Keratinocyte (primary cell): Measurements from ENCODE around the gene CARD16. TPM values are rescaled to one million over a fixed set of nuclear protein-coding genes. Genes with fewer than 3 reads are reported as not detected.
A peak's percentile ranks its signal among the peaks of the same experiment; 100 is the strongest.
"Not testable (repeated sequence)": the region's sequence is repeated elsewhere in the genome, so short reads cannot be mapped to it uniquely, and the experiment has no call there.

ENCODE experiments used
- DNase-seq: peaks from one replicate; pipeline ENCODE4 v3.0.0-alpha.2; 2011; ENCODE audit warnings: low read depth, missing footprints, low spot score
- FAIRE-seq: peaks from 2 replicates; lab custom pipeline; 2011; peaks lifted over from hg19 to GRCh38; lab: Jason Lieb, UNC
- H2AFZ ChIP-seq: 2 replicates; pipeline ENCODE4 v1.6.0; 2012; ENCODE audit warnings: low read length, control low read depth, inconsistent platforms; ENCODE audit not compliant: control insufficient read depth
- H3K27ac ChIP-seq: 2 replicates; pipeline ENCODE4 v1.5.1; 2011; ENCODE audit warnings: low read length; ENCODE audit not compliant: control insufficient read depth, insufficient read depth
- H3K27me3 ChIP-seq: 3 replicates; pipeline ENCODE4 v1.6.0; 2011; ENCODE audit warnings: low read length; ENCODE audit not compliant: control insufficient read depth, insufficient read depth; ENCODE audit errors: extremely low read depth
- H3K36me3 ChIP-seq, 2 experiments: 2 replicates in 1 of 2; 3 replicates in 1 of 2; pipeline ENCODE4 v1.5.1; 2011; ENCODE audit warnings: low read length in 2 of 2, mild to moderate bottlenecking in 1 of 2; ENCODE audit not compliant: control insufficient read depth in 2 of 2, insufficient read depth in 2 of 2; ENCODE audit errors: extremely low read depth in 1 of 2
- H3K4me1 ChIP-seq: 3 replicates; pipeline ENCODE4 v1.5.1; 2011; ENCODE audit warnings: low read length; ENCODE audit not compliant: control insufficient read depth, insufficient read depth; ENCODE audit errors: extremely low read depth
- H3K4me2 ChIP-seq: 3 replicates; pipeline ENCODE4 v1.6.0; 2011; ENCODE audit warnings: low read depth, low read length; ENCODE audit not compliant: control insufficient read depth, insufficient read depth; ENCODE audit errors: extremely low read depth
- H3K4me3 ChIP-seq, 3 experiments: fragments of 200-600 bp in 1 of 3; sonication (generic) in 1 of 3; 2 replicates in 2 of 3; 3 replicates in 1 of 3; pipeline ENCODE4 v1.5.1; 2011 to 2016; ENCODE audit warnings: low read length in 3 of 3, mild to moderate bottlenecking in 3 of 3, control low read depth in 2 of 3, inconsistent platforms in 1 of 3, low read depth in 1 of 3, mixed read lengths in 1 of 3, mixed run types in 1 of 3, moderate library complexity in 1 of 3; ENCODE audit not compliant: control insufficient read depth in 2 of 3, insufficient read depth in 2 of 3; ENCODE audit errors: extremely low read depth in 1 of 3
- H3K79me2 ChIP-seq: 2 replicates; pipeline ENCODE4 v1.6.0; 2012; ENCODE audit warnings: low read length; ENCODE audit not compliant: control insufficient read depth, insufficient read depth
- H3K9ac ChIP-seq: 3 replicates; pipeline ENCODE4 v1.6.0; 2011; ENCODE audit warnings: low read length; ENCODE audit not compliant: control insufficient read depth, insufficient read depth; ENCODE audit errors: extremely low read depth
- H3K9me1 ChIP-seq: 3 replicates; pipeline ENCODE4 v1.6.0; 2011; ENCODE audit warnings: low read length; ENCODE audit not compliant: control insufficient read depth, insufficient read depth; ENCODE audit errors: extremely low read depth
- H3K9me3 ChIP-seq: 2 replicates; pipeline ENCODE4 v1.5.1; 2012; ENCODE audit warnings: low read depth, low read length; ENCODE audit not compliant: control insufficient read depth
- H4K20me1 ChIP-seq: 3 replicates; pipeline ENCODE4 v1.6.0; 2011; ENCODE audit warnings: low read length; ENCODE audit not compliant: control insufficient read depth, insufficient read depth; ENCODE audit errors: extremely low read depth
- CTCF ChIP-seq, 3 experiments: IDR thresholded peaks in 1 of 3; conservative IDR thresholded peaks in 1 of 3; optimal IDR thresholded peaks in 1 of 3; 2 replicates in 2 of 3; 3 replicates in 1 of 3; pipeline versions ENCODE3 to v1.5.1; 2011; ENCODE audit warnings: low read length in 3 of 3, mild to moderate bottlenecking in 3 of 3, moderate library complexity in 2 of 3, control low read depth in 1 of 3, inconsistent platforms in 1 of 3; ENCODE audit not compliant: insufficient read depth in 2 of 3; ENCODE audit errors: extremely low read depth in 1 of 3
- EZH2 ChIP-seq: IDR thresholded peaks from one replicate; pipeline ENCODE4 v1.6.1; 2012; ENCODE audit warnings: inconsistent platforms, mild to moderate bottlenecking, low read length, moderate library complexity
- dilution Hi-C: fragments of 300-500 bp; cut with MboI; formaldehyde crosslinking; loops from one replicate; pipeline ENCODE4 v1.7.0; 2020; ENCODE audit warnings: low sequenced_read_pairs; ENCODE audit not compliant: extremely low pct_ligation_motif_present
- polyA plus RNA-seq, 5 experiments: library from polyadenylated mRNA; depleted of rRNA in 3 of 5; stranded (reverse) in 3 of 5; stranded (forward) in 1 of 5; unstranded in 1 of 5; fragments of >200 nt; gene quantifications; 1 replicate in 1 of 5; 2 replicates in 3 of 5; 3 replicates in 1 of 5; pipeline versions ENCODE4 v1.2.1 to v1.2.3, GENCODE V29; 2011 to 2012; ENCODE audit warnings: missing spikeins in 2 of 5, low read depth in 1 of 5, low replicate concordance in 1 of 5

CARD16 gene
- polyA plus RNA-seq, 1 donor (not counting 4 experiments of a cell fraction or from before 2014, with no cell fraction given) = 16.6 TPM

- no peak for DNase-seq
- TF ChIP-seq CTCF (optimal IDR thresholded peaks at IDR 0.05 in 1 of 3, IDR thresholded peaks at IDR 0.05 in 1 of 3, conservative IDR thresholded peaks at IDR 0.05 in 1 of 3; ENCODE audit: extremely low read depth in 1 of 3, insufficient read depth in 2 of 3, low read length in 3 of 3) = no peak
- no peak for TF ChIP-seq EZH2
- Histone ChIP-seq H3K9me1 (no peaks in the 10 kb centered on the region), H3K4me3 (no peak overlapping the region), H3K27me3 (no peaks in the 10 kb centered on the region), H3K9ac (no peak overlapping the region), H3K36me3 (no peaks in the 10 kb centered on the region), H3K4me2 (no peak overlapping the region), H3K4me1 (peaks cover 8% of the 10 kb centered on the region), H3K9me3 (no peaks in the 10 kb centered on the region), H4K20me1 (no peaks in the 10 kb centered on the region), H2AFZ (no peak overlapping the region), H3K27ac (no peak overlapping the region), H3K79me2 (no peaks in the 10 kb centered on the region)
- dilution Hi-C loops = no loop called here
- no peak for FAIRE-seq
Measured at GRCh38 chr11:105081412-105082150, 36.4 kb upstream of the CARD16 start.

- DNase-seq, H4K20me1 ChIP-seq, H3K36me3 ChIP-seq, H3K79me2 ChIP-seq, H3K4me1 ChIP-seq, H3K27me3 ChIP-seq, dilution Hi-C loops, H3K9me3 ChIP-seq, H3K9ac ChIP-seq, H3K27ac ChIP-seq, H3K9me1 ChIP-seq, H3K4me3 ChIP-seq: not testable (repeated sequence)
- Histone ChIP-seq H2AFZ (peak overlapping the region; percentile 63), H3K4me2 (peak overlapping the region; percentile 8)
- peak; percentile 79 for FAIRE-seq
Measured at GRCh38 chr11:105080171-105080906, 35.2 kb upstream of the CARD16 start.
